HCT116 (cell line): ENCODE measurements around the gene THSD4. TPM values are rescaled to one million over a fixed set of nuclear protein-coding genes. Genes with fewer than 3 reads are reported as not detected.
A peak's percentile ranks its signal among the peaks of the same experiment; 100 is the strongest.

Experiments used
- ATAC-seq: fragments of 200-7000 bp; cut with Tn5 transposase; 2 replicates; pipeline ENCODE4 v1.9.1; 2020; ENCODE audit warnings: mild to moderate bottlenecking, moderate library complexity
- BruUV-seq: library from RNA; stranded (reverse); fragments of 400-500 nt; replicated peaks from 2 replicates; lab custom pipeline; 2021; lab: Mats Ljungman, UMichigan
- CTCF ChIA-PET: fragments of 300-600 bp; sonication (Branson Sonifier 250); formaldehyde crosslinking; loops from one replicate; lab custom pipeline; 2021; ENCODE audit warnings: antibody characterized with exemption; lab: Charles Lee
- POLR2A ChIA-PET: fragments of 300-600, 350-600 bp; sonication (Branson Sonifier 250); formaldehyde crosslinking; loops from one replicate; lab custom pipeline; 2021; ENCODE audit warnings: antibody characterized with exemption; lab: Charles Lee
- RAD21 ChIA-PET, 2 experiments: fragments of 300-600 bp; sonication (Branson Sonifier 250); formaldehyde crosslinking; loops; one replicate each; lab custom pipeline; 2023; ENCODE audit warnings: low total read pairs in 2 of 2; ENCODE audit not compliant: uncharacterized antibody in 2 of 2, unreplicated experiment in 2 of 2, low non-redundant PET in 1 of 2; lab: Charles Lee
- DNase-seq: peaks from one replicate; pipeline ENCODE4 v3.0.0-alpha.2; 2010; ENCODE audit warnings: low read depth, low spot score
- H2AFZ ChIP-seq: fragments of 200-600 bp; shearing (Covaris generic), sonication (generic); 2 replicates; pipeline ENCODE4 v1.6.1; 2017; ENCODE audit warnings: low read depth, mixed run types, mixed read lengths, antibody characterized with exemption, low read length; ENCODE audit not compliant: poor library complexity, severe bottlenecking
- H3K27ac ChIP-seq: 2 replicates; pipeline ENCODE4 v1.5.1; 2012; ENCODE audit warnings: low read depth, low read length
- H3K27me3 ChIP-seq: fragments of 200-600 bp; sonication (generic); 2 replicates; pipeline ENCODE4 v1.6.1; 2016; ENCODE audit warnings: mixed run types, low read length, mixed read lengths; ENCODE audit not compliant: insufficient read depth
- H3K36me3 ChIP-seq, 2 experiments: fragments of 200-500 bp in 1 of 2; fragments of 200-600 bp in 1 of 2; sonication (Bioruptor generic) in 1 of 2; sonication (generic) in 1 of 2; 2 replicates each; pipeline versions ENCODE4 v1.5.1 to v1.6.1; 2014 to 2016; ENCODE audit warnings: low read length in 2 of 2, inconsistent platforms in 1 of 2, mixed read lengths in 1 of 2, mixed run types in 1 of 2; ENCODE audit not compliant: insufficient read depth in 2 of 2, control insufficient read depth in 1 of 2
- H3K4me1 ChIP-seq, 2 experiments: fragments of 200-600 bp in 1 of 2; sonication (generic) in 1 of 2; 2 replicates each; pipeline versions ENCODE4 v1.5.1 to v1.6.1; 2012 to 2017; ENCODE audit warnings: low read length in 2 of 2, inconsistent platforms in 1 of 2, mild to moderate bottlenecking in 1 of 2, mixed read lengths in 1 of 2, mixed run types in 1 of 2, moderate library complexity in 1 of 2; ENCODE audit not compliant: insufficient read depth in 2 of 2, control insufficient read depth in 1 of 2
- H3K4me2 ChIP-seq: fragments of 200-600 bp; sonication (generic); 2 replicates; pipeline ENCODE4 v1.6.1; 2017; ENCODE audit warnings: mixed run types, low read length, mixed read lengths
- H3K4me3 ChIP-seq, 2 experiments: fragments of 200-600 bp in 1 of 2; sonication (generic) in 1 of 2; replicated peaks in 1 of 2; 2 replicates each; pipeline ENCODE4 v1.5.1; 2011 to 2016; ENCODE audit warnings: low read length in 2 of 2, control low read depth in 1 of 2, low read depth in 1 of 2, mild to moderate bottlenecking in 1 of 2, mixed read lengths in 1 of 2, mixed run types in 1 of 2
- H3K79me2 ChIP-seq: fragments of 200-600 bp; sonication (generic); 2 replicates; pipeline ENCODE4 v1.6.1; 2017; ENCODE audit warnings: mild to moderate bottlenecking, mixed run types, low read length, moderate library complexity, mixed read lengths; ENCODE audit not compliant: insufficient read depth
- H3K9ac ChIP-seq: fragments of 200-600 bp; sonication (generic); 2 replicates; pipeline ENCODE4 v1.6.1; 2016; ENCODE audit warnings: low read length, mixed read lengths
- H3K9me2 ChIP-seq: fragments of 200-600 bp; sonication (generic), shearing (Covaris generic); 2 replicates; pipeline ENCODE4 v1.6.1; 2017; ENCODE audit warnings: mixed run types, mild to moderate bottlenecking, moderate library complexity; ENCODE audit not compliant: insufficient read depth
- H3K9me3 ChIP-seq, 2 experiments: fragments of 200-500 bp in 1 of 2; fragments of 200-600 bp in 1 of 2; sonication (Bioruptor generic) in 1 of 2; sonication (generic) in 1 of 2; 2 replicates each; pipeline ENCODE4 v1.6.1; 2014 to 2017; ENCODE audit warnings: low read length in 2 of 2, mixed read lengths in 2 of 2, inconsistent platforms in 1 of 2, low read depth in 1 of 2, mild to moderate bottlenecking in 1 of 2, mixed run types in 1 of 2, moderate library complexity in 1 of 2; ENCODE audit not compliant: control insufficient read depth in 1 of 2, insufficient read depth in 1 of 2
- H4K20me1 ChIP-seq: fragments of 200-600 bp; sonication (generic), shearing (Covaris generic); 2 replicates; pipeline ENCODE4 v1.6.1; 2017; ENCODE audit warnings: mixed run types, mild to moderate bottlenecking, moderate library complexity; ENCODE audit not compliant: insufficient read depth
- ATF3 ChIP-seq: IDR thresholded peaks from 2 replicates; pipeline ENCODE4 v1.6.1; 2012
- CBX3 ChIP-seq: IDR thresholded peaks from 2 replicates; pipeline ENCODE4 v1.6.1; 2012; ENCODE audit warnings: low read depth
- CEBPB ChIP-seq: IDR thresholded peaks from 2 replicates; pipeline ENCODE4 v1.6.1; 2012; ENCODE audit warnings: low read depth
- CTCF ChIP-seq, 3 experiments: fragments of 200-600 bp in 1 of 3; sonication (generic) in 1 of 3; IDR thresholded peaks in 2 of 3; conservative IDR thresholded peaks in 1 of 3; 2 replicates each; pipeline ENCODE4 v1.5.1; 2012 to 2017; ENCODE audit warnings: low read depth in 2 of 3, low read length in 2 of 3, antibody characterized with exemption in 1 of 3, borderline replicate concordance in 1 of 3, control low read depth in 1 of 3, mild to moderate bottlenecking in 1 of 3, mixed read lengths in 1 of 3, mixed run types in 1 of 3, moderate library complexity in 1 of 3; ENCODE audit not compliant: insufficient read depth in 1 of 3
- EGR1 ChIP-seq: IDR thresholded peaks from 2 replicates; pipeline ENCODE4 v1.6.1; 2012; ENCODE audit warnings: low read depth
- EZH2 ChIP-seq: fragments of 200-600 bp; sonication (generic); IDR thresholded peaks from 2 replicates; pipeline ENCODE4 v1.6.1; 2017; ENCODE audit warnings: antibody characterized with exemption, mixed run types
- EZH2phosphoT487 ChIP-seq: fragments of 200-600 bp; IDR thresholded peaks from 2 replicates; pipeline ENCODE4 v1.6.1; 2018; ENCODE audit warnings: antibody characterized with exemption, borderline replicate concordance
- FOSL1 ChIP-seq: IDR thresholded peaks from 2 replicates; pipeline ENCODE4 v1.6.1; 2012; ENCODE audit warnings: low read depth
- JUND ChIP-seq: IDR thresholded peaks from 2 replicates; pipeline ENCODE4 v1.6.1; 2012
- MAX ChIP-seq: IDR thresholded peaks from 2 replicates; pipeline ENCODE4 v1.6.1; 2012
- POLR2A ChIP-seq: IDR thresholded peaks from 2 replicates; pipeline ENCODE4 v1.7.0; 2011; ENCODE audit warnings: borderline replicate concordance; ENCODE audit not compliant: insufficient read depth, insufficient read length; ENCODE audit errors: extremely low read depth
- POLR2AphosphoS5 ChIP-seq: IDR thresholded peaks from 2 replicates; pipeline ENCODE4 v1.6.1; 2011; ENCODE audit warnings: mild to moderate bottlenecking, low read depth, low read length, moderate library complexity
- RAD21 ChIP-seq: IDR thresholded peaks from 2 replicates; pipeline ENCODE4 v1.6.1; 2012; ENCODE audit warnings: low read depth, mild to moderate bottlenecking
- REST ChIP-seq: IDR thresholded peaks from 2 replicates; pipeline ENCODE4 v1.6.1; 2012; ENCODE audit warnings: low read depth
- SP1 ChIP-seq: IDR thresholded peaks from 2 replicates; pipeline ENCODE4 v1.6.1; 2012; ENCODE audit warnings: low read depth
- SRF ChIP-seq: IDR thresholded peaks from 2 replicates; pipeline ENCODE4 v1.6.1; 2012; ENCODE audit warnings: low read depth
- TCF7L2 ChIP-seq: IDR thresholded peaks from 2 replicates; pipeline ENCODE4 v1.7.0; 2011; ENCODE audit warnings: borderline replicate concordance, inconsistent platforms; ENCODE audit not compliant: insufficient read depth, insufficient read length; ENCODE audit errors: extremely low read depth
- YY1 ChIP-seq: IDR thresholded peaks from 2 replicates; pipeline ENCODE4 v1.6.1; 2011; ENCODE audit warnings: low read length, low read depth, moderate library complexity, mild to moderate bottlenecking; ENCODE audit not compliant: insufficient replicate concordance; ENCODE audit errors: extremely low read depth
- ZBTB33 ChIP-seq: IDR thresholded peaks from 2 replicates; pipeline ENCODE4 v1.6.1; 2011; ENCODE audit warnings: mild to moderate bottlenecking, low read length, moderate library complexity; ENCODE audit not compliant: insufficient replicate concordance; ENCODE audit errors: extremely low read depth
- ZFX ChIP-seq: fragments of 450-650 bp; IDR thresholded peaks from 2 replicates; pipeline ENCODE4 v1.6.1; 2017
- ZNF274 ChIP-seq: fragments of 200-500 bp; sonication (Bioruptor generic); IDR thresholded peaks from 2 replicates; pipeline ENCODE4 v1.6.1; 2014; ENCODE audit warnings: mild to moderate bottlenecking, low read depth, low read length, inconsistent platforms
- intact Hi-C: fragments of 100-400 bp; cut with micrococcal nuclease; formaldehyde crosslinking; loops from 2 replicates; pipeline ENCODE4 v1.10.0; 2022
- total RNA-seq: library from RNA; stranded (reverse); gene quantifications from one replicate; pipeline ENCODE4 v1.2.1, GENCODE V29; 2021; ENCODE audit not compliant: unreplicated experiment

The THSD4 gene
- total RNA-seq, 1 experiment from 2014 or later: 30.5 TPM

GRCh38 chr15:71748293-71748718, 633.0 kb downstream of the THSD4 start:
- peak; percentile 62 for DNase-seq
- Histone ChIP-seq H3K79me2 (no peaks in the 10 kb centered on the region), H3K27me3 (no peaks in the 10 kb centered on the region), H3K9me2 (no peaks in the 10 kb centered on the region), H3K4me2 (peak overlapping the region; percentile 74), H3K27ac (peak overlapping the region; percentile 59), H2AFZ (peak overlapping the region; percentile 67), H4K20me1 (no peaks in the 10 kb centered on the region), H3K4me1 (peaks cover 36 to 50% of the 10 kb centered on the region in 2 experiments), H3K4me3 (peak overlapping the region; percentile 19 to 54), H3K36me3 (no peaks in the 10 kb centered on the region), H3K9me3 (no peaks in the 10 kb centered on the region), H3K9ac (peak overlapping the region; percentile 38)
- ChIA-PET RAD21 (interaction anchor here in 1 of 2 experiments (0.8 kb wide), 1 partner anchor 408 kb away, joined by 3 read pairs; no protein-coding TSS in a partner anchor), CTCF (interaction anchor here (0.9 kb wide), 1 partner anchor 451 kb away, joined by 3 read pairs; no protein-coding TSS in a partner anchor), POLR2A (interaction anchor here (0.6 kb wide), 1 partner anchor 57 kb away, joined by 9 read pairs; no protein-coding TSS in a partner anchor)
- BruUV-seq: no TSS peak
- ATAC-seq: peak; percentile 67
- intact Hi-C loops: loop anchor here (5.0 kb wide), 2 partner anchors 301 to 451 kb away; no protein-coding TSS in a partner anchor
- TF ChIP-seq EZH2 (no peak), POLR2AphosphoS5 (no peak), SP1 (peak; percentile 64), EGR1 (no peak), CBX3 (no peak), POLR2A (no peak), ZNF274 (no peak), JUND (peak; percentile 73), SRF (no peak), EZH2phosphoT487 (no peak), CTCF (IDR thresholded peaks at IDR 0.05 in 2 of 3, conservative IDR thresholded peaks at IDR 0.05 in 1 of 3; ENCODE audit: borderline replicate concordance in 1 of 3, insufficient read depth in 1 of 3, low read depth in 2 of 3, low read length in 2 of 3) (no peak), CEBPB (no peak), FOSL1 (peak; percentile 84), REST (no peak), YY1 (peak; percentile 62), MAX (peak; percentile 54), ZFX (no peak), ZBTB33 (no peak), ATF3 (no peak), RAD21 (no peak), TCF7L2 (no peak)
